Stimulated activated CD8-positive, alpha-beta memory T cell treated with anti-CD3 and anti-CD28 coated beads, Interleukin-12 subunit alpha, Interleukin-12 subunit beta, amount 100 ng/mL, for 24 hours (primary cell): ENCODE measurements around the gene SPEM3.

Experiments
- DNase-seq: peaks from one replicate; pipeline ENCODE4 v3.0.0-alpha.2; 2020; ENCODE audit errors: extremely low read depth

The SPEM3 gene

GRCh38 chr17:7421186-7421585 is 7.5 kb upstream of the SPEM3 start:
- DNase-seq: no peak

GRCh38 chr17:7423679-7424078 is 5.0 kb upstream of the SPEM3 start:
- no peak for DNase-seq

GRCh38 chr17:7425316-7425715 is 3.3 kb upstream of the SPEM3 start, which contains the start of gene SPEM2:
Gene SPEM2 (plus strand): TSS chr17:7425616. CDS start chr17:7425689, 73 bp downstream.
- DNase-seq: no peak

- no peak for DNase-seq
These were observed 2.9 kb upstream of the SPEM3 start for GRCh38 chr17:7425756-7426155.

- no peak for DNase-seq
These were observed 2.3 kb upstream of the SPEM3 start for GRCh38 chr17:7426203-7426863.

- no peak for DNase-seq
These were observed 1.7 kb upstream of the SPEM3 start for GRCh38 chr17:7426896-7427489.

GRCh38 chr17:7427549-7427948 is 1.1 kb upstream of the SPEM3 start:
- DNase-seq: no peak

GRCh38 chr17:7429722-7430121 is 1.1 kb downstream of the SPEM3 start:
- DNase-seq: no peak

GRCh38 chr17:7431231-7431630 is 2.6 kb downstream of the SPEM3 start:
- no peak for DNase-seq

GRCh38 chr17:7432296-7432695 is 3.6 kb downstream of the SPEM3 start:
- DNase-seq: no peak

GRCh38 chr17:7435676-7436555 is 7.3 kb downstream of the SPEM3 start:
- no peak for DNase-seq

GRCh38 chr17:7436556-7437368 is 8.1 kb downstream of the SPEM3 start:
- DNase-seq: peak; percentile 53

- DNase-seq: no peak
These were observed 8.8 kb downstream of the SPEM3 start for GRCh38 chr17:7437369-7437863.

- no peak for DNase-seq
These were observed 9.4 kb downstream of the SPEM3 start for GRCh38 chr17:7437950-7438614.

GRCh38 chr17:7438656-7439460 is 10.2 kb downstream of the SPEM3 start:
- no peak for DNase-seq

- no peak for DNase-seq
These were observed 10.9 kb downstream of the SPEM3 start, which contains the start of gene FGF11 for GRCh38 chr17:7439462-7440112. Gene FGF11 (plus strand): TSS chr17:7439512. CDS start chr17:7439621, 109 bp downstream.

GRCh38 chr17:7440113-7440833 is 11.6 kb downstream of the SPEM3 start:
- DNase-seq: no peak

GRCh38 chr17:7440834-7441195 is 12.2 kb downstream of the SPEM3 start:
- no peak for DNase-seq

- no peak for DNase-seq
These were observed 12.6 kb downstream of the SPEM3 start for GRCh38 chr17:7441266-7441665.
